NB4 (cell line): ENCODE results near the gene SLC66A2.
"Not testable (repeated sequence)": the region's sequence is repeated elsewhere in the genome, so short reads cannot be mapped to it uniquely, and the experiment has no call there.

Experiments used
- CTCF ChIP-seq: IDR thresholded peaks from one replicate; pipeline ENCODE4 v1.5.1; 2012; ENCODE audit warnings: low read depth, low read length
- POLR2A ChIP-seq: IDR thresholded peaks from 2 replicates; pipeline ENCODE4 v1.6.1; 2011; ENCODE audit warnings: mild to moderate bottlenecking; ENCODE audit not compliant: insufficient read length; ENCODE audit errors: extremely low read depth

- not testable (repeated sequence) for TF ChIP-seq CTCF, POLR2A
Measured at GRCh38 chr18:79999701-80000100, 48.2 kb upstream of the SLC66A2 start.
